Fibroblast of pulmonary artery (primary cell): ENCODE data around the gene CAMTA1.

Experiments used
- DNase-seq: peaks from one replicate; pipeline ENCODE4 v3.0.0-alpha.2; 2010; ENCODE audit warnings: low read depth
- H3K4me3 ChIP-seq: replicated peaks from 2 replicates; pipeline ENCODE4 v1.5.1; 2011; ENCODE audit warnings: low read depth, mild to moderate bottlenecking, control low read depth, low read length, moderate library complexity
- CTCF ChIP-seq: IDR thresholded peaks from 2 replicates; pipeline ENCODE4 v1.5.1; 2011; ENCODE audit warnings: mild to moderate bottlenecking, control low read depth, low read length, inconsistent platforms; ENCODE audit errors: missing control alignments

The CAMTA1 gene

GRCh38 chr1:7076117-7076516 is 290.9 kb downstream of the CAMTA1 start:
- DNase-seq = no peak
- H3K4me3 ChIP-seq = no peak overlapping the region
- TF ChIP-seq CTCF = no peak

GRCh38 chr1:7076572-7076971 is 291.3 kb downstream of the CAMTA1 start:
- TF ChIP-seq CTCF = no peak
- no peak for DNase-seq
- no peak overlapping the region for H3K4me3 ChIP-seq

GRCh38 chr1:7077136-7077535 is 291.9 kb downstream of the CAMTA1 start:
- no peak for DNase-seq
- no peak for TF ChIP-seq CTCF
- no peak overlapping the region for H3K4me3 ChIP-seq

- H3K4me3 ChIP-seq = no peak overlapping the region
- no peak for TF ChIP-seq CTCF
- no peak for DNase-seq
Observed at GRCh38 chr1:7077970-7078369, 292.7 kb downstream of the CAMTA1 start.

GRCh38 chr1:7079637-7080036 is 294.4 kb downstream of the CAMTA1 start:
- no peak for DNase-seq
- no peak for TF ChIP-seq CTCF
- no peak overlapping the region for H3K4me3 ChIP-seq

GRCh38 chr1:7084232-7084894 is 299.1 kb downstream of the CAMTA1 start:
- H3K4me3 ChIP-seq = no peak overlapping the region
- no peak for DNase-seq
- no peak for TF ChIP-seq CTCF

GRCh38 chr1:7085521-7085920 is 300.3 kb downstream of the CAMTA1 start:
- no peak overlapping the region for H3K4me3 ChIP-seq
- DNase-seq = no peak
- no peak for TF ChIP-seq CTCF
